NCI-H2107 (cell line): ENCODE measurements around the gene CBFA2T3.

Experiments used
- DNase-seq: peaks from one replicate; lab custom pipeline; 2025; lab: John Stamatoyannopoulos, UW

Gene CBFA2T3

GRCh38 chr16:88876942-88877526 is 100.0 kb downstream of the CBFA2T3 start:
- DNase-seq = no peak

GRCh38 chr16:88875703-88876234 is 101.2 kb downstream of the CBFA2T3 start:
- no peak for DNase-seq

GRCh38 chr16:88874938-88875599 is 101.9 kb downstream of the CBFA2T3 start:
- DNase-seq = no peak

GRCh38 chr16:88872650-88873331 is 104.2 kb downstream of the CBFA2T3 start:
- DNase-seq = no peak

- DNase-seq = no peak
Observed at GRCh38 chr16:88871730-88872416, 105.1 kb downstream of the CBFA2T3 start.

GRCh38 chr16:88871349-88871702 is 105.7 kb downstream of the CBFA2T3 start:
- DNase-seq = no peak

GRCh38 chr16:88870608-88871348 is 106.2 kb downstream of the CBFA2T3 start:
- no peak for DNase-seq

GRCh38 chr16:88869673-88869980 is 107.4 kb downstream of the CBFA2T3 start:
- DNase-seq = no peak

- DNase-seq = no peak
Observed at GRCh38 chr16:88868974-88869672, 107.9 kb downstream of the CBFA2T3 start.

GRCh38 chr16:88867581-88868246 is 109.3 kb downstream of the CBFA2T3 start:
- no peak for DNase-seq

GRCh38 chr16:88866151-88866920 is 110.7 kb downstream of the CBFA2T3 start, which contains the start of gene PABPN1L:
Gene PABPN1L (minus strand): TSS chr16:88866660. CDS start chr16:88866606, 54 bp downstream.
- no peak for DNase-seq

- DNase-seq = no peak
Observed at GRCh38 chr16:88865742-88866141, 111.3 kb downstream of the CBFA2T3 start.

GRCh38 chr16:88865310-88865709 is 111.7 kb downstream of the CBFA2T3 start:
- DNase-seq = no peak

GRCh38 chr16:88864521-88864920 is 112.5 kb downstream of the CBFA2T3 start:
- no peak for DNase-seq

- DNase-seq = no peak
Observed at GRCh38 chr16:88864099-88864498, 112.9 kb downstream of the CBFA2T3 start.

GRCh38 chr16:88863426-88863825 is 113.6 kb downstream of the CBFA2T3 start:
- no peak for DNase-seq

- DNase-seq = no peak
Observed at GRCh38 chr16:88862968-88863367, 114.0 kb downstream of the CBFA2T3 start.

GRCh38 chr16:88861359-88861758 is 115.6 kb downstream of the CBFA2T3 start:
- no peak for DNase-seq

- no peak for DNase-seq
Observed at GRCh38 chr16:88859381-88860091, 117.5 kb downstream of the CBFA2T3 start.
